Lower leg skin (tissue), 3 donors: ENCODE results near the gene SLC26A9.
"Not testable (repeated sequence)": the region's sequence is repeated elsewhere in the genome, so short reads cannot be mapped to it uniquely, and the experiment has no call there.

ENCODE experiments used
- CTCF ChIP-seq, 3 donors: fragments of 450-650 bp; IDR thresholded peaks; one replicate each; pipeline ENCODE4 v1.5.1; 2016; ENCODE audit warnings: antibody characterized with exemption in 3 of 3, mild to moderate bottlenecking in 3 of 3, moderate library complexity in 2 of 3
- POLR2A ChIP-seq, 2 donors: fragments of 450-650 bp; IDR thresholded peaks; one replicate each; pipeline ENCODE4 v1.6.1; 2016 to 2017; ENCODE audit warnings: antibody characterized with exemption in 2 of 2, mild to moderate bottlenecking in 1 of 2, moderate library complexity in 1 of 2

DNA sequence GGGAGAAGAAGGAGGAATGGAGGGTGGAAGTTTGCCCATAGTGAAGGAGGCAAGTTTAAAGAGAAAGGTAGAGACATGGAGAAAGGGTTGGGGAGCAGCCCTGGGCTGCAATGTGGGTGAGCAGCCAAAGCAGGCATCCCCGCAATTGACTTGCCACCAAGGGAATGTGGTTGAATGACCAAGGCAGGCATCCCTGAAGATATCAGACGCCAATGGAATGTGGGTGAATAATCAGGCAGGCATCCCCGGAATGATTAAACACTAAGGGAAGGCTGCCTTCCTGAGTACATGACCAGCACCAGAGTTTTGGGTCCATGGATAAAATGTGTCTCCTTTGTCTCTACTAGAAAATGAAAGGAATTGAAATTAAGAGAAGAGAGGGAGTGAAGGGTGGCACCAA, 53.5 kb downstream of the SLC26A9 start:
- not testable (repeated sequence) for TF ChIP-seq POLR2A, CTCF (IDR thresholded peaks at IDR 0.05)
